ENCODE data around the gene BAIAP2.
"Not testable (repeated sequence)": the region's sequence is repeated elsewhere in the genome, so short reads cannot be mapped to it uniquely, and the experiment has no call there.

The BAIAP2 gene

DNA sequence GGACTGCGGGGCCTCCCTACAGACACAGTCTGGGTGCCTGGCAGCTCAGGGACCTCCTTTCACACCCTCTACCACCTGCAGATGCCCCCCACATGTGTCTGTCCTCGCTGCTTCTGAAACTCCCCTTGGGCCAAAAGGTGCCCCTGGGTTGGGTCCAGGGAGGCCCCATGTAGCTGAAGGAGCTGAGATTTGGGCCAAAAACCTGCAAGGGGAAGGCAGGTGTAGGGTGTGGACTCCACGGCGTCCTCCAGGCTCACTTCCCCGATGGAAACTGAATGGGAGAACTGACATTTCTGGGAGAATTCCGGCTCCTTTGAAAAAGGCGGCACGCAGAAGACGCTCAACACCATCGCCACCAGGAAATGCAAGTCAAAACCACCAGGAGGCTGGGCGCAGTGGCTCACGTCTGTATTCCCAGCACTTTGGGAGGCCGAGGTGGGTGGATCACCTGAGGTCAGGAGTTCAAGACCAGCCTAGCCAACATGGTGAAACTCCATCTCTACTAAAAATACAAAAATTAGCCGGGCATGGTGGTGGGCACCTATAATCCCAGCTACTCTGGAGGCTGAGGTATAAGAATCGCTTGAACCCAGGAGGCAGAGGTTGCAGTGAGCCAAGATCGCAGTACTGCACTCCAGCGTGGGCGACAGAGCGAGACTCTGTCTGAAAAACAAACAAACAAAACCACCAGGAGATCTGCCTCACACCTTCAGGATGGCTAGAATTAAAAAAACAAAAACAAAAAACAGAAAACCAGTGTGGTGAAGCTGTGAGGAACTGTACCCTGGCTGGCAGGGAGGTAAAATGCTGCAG lies 13.2 kb upstream of the BAIAP2 start:
- DNase-seq = no peak

DNA sequence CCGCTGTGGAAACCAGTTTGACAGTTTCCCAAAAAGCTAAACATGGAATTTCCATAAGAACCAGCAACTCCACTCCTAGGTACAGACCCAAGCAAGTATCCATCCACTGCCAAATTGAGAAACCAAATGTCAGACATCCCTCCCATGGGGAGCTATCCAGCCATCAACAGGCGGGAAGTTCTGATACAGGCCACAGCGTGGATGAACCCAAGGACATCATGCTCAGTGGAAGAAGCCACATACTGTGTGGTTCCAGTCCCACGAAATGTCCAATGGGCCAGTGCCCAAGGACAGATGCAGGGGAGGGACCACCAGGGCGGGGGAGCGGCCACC lies 12.6 kb upstream of the BAIAP2 start:
- DNase-seq = no peak

DNA sequence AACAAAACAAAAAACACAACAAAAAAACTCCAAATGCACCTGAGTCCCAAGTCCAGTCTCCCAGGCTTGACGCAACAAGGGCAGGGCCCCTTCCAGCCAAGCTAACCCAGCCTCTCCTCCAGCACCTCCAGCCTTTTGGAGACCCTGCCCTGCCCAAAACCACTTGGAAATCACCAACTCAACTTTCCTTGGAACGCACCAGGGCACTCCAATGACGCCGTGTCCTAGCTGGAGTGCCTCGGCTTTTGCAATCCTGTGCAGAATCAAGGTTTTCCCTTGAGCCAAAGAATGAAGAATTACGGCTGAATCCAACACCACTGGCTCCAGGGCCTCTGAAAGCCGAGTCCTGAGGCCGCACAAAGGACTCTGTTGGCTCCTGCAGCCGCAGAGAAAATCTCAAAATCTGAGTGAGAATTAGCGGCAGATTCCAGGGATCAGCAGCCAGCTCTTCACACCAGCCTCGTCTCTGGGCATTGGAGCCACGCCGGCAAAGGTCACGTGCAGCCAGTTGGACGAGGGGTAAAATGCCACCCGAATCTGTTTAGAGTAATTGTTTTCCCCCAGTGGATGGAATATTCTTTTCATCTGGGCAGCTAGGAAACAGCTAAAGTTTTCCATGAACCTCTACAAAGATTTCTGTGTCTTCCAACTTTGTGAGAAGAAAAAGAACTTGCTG lies 9.7 kb upstream of the BAIAP2 start:
- peak in 13 of 51 donors; percentile 36 to 70 (median 52) for DNase-seq

DNA sequence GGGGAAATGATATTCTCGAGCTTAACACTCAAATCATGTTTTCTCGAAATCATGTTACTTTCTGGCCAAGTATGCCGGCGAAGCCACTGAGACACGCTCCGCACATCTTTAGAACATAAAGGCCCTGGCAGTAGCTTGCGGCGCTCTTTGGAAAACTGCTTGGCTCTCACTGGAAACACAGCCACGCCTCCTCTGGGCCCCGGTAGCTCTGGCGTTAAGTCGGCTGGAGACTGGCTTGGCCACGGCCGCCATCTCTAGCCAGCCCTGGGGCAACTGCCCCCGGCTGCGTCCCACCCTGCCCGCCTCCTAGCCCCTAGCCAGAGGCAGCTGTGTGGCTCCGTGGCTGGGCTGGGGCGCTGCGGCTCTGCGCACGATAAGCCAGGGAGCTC lies 9.2 kb upstream of the BAIAP2 start:
- DNase-seq = peak in 10 of 51 donors; percentile 30 to 70 (median 42)

DNA sequence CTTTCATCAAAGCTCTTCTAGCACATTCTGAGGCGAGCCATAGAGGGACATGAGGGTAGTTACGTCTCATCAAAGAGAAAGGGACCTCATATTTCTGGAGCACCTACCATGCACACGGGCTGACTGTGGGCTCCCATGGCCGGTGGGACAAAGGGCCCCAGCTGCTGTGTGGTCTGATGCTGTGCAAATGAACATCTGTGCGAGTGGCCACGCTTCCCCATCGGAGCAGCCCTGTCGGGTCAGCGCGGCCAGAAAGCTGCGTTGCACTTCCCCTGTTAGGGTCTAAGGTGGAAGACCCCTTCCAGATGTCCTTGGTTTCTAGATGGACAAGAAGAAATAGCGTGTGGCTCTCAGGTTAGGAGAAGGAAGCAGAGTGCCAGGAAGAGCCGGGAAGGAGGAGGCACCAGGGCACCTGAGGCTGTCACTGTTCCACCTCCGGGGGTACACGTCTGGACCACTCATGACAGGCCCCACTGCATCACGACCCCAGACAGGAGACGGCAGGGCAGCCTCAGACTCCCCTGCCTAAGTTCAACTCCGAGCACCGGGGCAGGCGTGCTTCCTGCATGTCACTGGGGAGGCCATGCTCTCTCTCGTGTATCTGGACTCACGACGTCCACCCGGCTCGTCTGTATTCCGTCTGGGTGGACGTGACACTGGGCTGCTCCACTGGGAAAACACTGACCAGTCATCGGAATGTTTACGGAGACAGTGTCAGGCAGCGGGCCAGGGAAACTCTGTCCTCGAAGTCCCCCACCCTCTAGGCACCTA lies 8.5 kb upstream of the BAIAP2 start:
- DNase-seq = no peak

DNA sequence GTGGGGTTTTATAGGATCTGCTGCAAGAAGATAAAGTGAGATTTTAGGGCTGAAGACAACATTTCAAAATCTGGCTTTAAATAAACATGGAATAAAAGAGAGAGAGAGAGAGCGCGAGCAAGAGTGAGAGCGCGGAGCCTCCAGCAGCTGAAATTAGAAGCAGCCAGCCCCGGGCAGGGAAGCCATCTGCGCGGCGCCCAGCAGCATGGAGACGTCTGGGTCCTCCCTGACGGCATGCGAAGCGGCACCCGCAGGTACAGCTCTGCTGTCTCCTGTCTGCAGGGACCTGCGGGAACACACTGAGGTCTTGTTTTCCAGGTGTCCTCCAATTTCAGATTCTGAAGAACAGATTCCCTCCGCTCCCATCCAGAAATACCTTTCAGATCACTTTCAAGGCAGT lies 7.9 kb upstream of the BAIAP2 start:
- peak in 1 of 51 donors; percentile 59 for DNase-seq

DNA sequence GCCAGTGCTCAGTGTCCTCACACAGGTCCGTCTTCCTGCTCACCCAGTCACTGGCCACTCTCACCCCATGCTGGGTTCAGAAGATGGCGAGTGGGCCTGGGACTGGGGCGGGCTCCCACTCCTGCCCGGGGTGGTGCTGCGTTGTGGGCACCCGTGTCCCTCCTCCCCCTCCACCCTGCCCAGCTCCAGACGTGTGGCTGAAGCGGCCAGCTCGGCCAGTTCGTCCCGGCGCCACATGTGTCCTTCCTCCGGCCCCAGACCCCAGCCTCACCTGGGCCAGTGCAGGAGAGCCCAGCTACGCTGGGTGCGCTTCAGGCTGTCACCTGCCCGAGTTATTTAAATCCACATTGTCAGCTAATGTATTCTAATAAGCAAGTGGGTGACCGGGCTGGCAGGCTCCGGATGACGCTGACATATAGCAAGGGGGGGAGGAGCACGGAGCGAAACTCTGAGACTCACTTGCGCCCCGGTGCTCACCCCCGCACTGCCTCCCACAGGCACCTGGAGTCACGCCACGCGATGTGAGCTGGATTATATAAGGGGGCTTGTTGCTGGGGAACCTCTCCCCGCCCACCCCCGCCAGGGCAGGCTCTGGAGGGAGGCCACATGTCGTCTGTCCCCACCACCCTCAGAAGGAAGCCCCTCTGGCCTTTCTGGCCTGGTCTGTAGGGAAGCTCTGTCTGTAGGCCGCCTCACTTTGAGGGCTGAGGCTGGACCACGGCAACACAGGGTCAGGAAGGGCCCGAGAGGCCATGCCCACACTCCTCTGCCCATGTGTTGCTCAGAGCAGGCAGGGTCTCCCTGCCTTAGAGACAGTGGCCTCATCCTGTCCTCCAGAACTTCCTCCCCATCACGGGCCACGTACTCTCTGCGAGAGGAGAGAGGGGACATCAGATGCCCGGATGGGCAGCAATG lies 7.1 kb upstream of the BAIAP2 start:
- DNase-seq = peak in 3 of 51 donors; percentile 59 to 72 (median 65)

DNA sequence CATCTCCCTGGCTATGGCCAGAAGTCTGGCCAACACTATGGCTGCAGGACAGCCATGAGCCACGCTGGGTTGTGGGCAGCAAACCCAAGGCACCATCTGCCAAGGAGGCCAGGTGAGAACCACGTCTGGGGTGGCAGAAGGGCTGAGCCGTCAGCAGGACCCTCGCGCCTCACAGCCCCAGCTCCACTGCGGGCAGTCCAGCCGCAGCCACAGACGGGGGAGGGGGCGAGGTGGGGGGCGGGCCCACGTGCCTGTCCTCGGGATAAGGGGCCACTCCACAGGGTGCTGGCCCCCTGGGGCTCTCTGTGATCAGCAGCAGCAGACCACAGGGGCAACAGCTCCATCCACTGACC lies 6.5 kb upstream of the BAIAP2 start:
- no peak for DNase-seq

DNA sequence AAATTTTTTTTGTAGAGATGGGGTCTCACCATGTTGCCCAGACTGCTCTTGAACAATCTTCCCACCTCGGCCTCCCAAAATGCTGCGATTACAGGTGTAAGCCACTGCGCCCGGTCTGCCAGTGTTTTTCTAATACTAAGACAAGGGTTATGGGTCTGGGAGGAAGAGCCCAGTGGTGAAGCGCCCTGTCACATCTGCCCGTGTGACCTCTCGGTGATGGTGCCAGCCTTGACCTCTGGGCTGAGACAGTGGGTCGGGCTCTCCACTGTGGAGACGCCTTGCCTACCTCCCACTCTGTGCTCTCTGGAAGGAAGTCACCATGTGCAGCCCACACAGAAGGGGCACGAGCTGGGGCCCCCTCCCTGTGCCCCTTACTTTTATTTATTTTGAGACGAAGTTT lies 5.1 kb upstream of the BAIAP2 start:
- no peak for DNase-seq

DNA sequence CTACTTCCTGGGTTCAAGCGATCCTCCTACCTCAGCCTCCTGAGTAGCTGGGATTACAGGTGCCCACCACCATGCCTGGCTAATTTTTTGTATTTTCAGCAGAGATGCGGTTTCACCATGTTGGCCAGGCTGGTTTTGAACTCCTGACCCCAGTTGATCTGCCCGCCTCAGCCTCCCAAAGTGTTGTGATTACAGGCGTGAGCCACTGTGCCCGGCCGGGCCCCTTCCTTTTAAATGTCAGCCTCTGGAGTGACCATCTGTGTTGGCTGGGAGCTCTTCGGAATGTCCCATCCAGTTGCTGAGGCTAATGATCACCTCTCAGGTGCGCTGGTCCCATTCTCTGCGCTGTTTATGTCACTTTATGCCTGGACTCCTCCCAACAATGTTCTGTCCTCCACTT lies 4.6 kb upstream of the BAIAP2 start:
- DNase-seq = not testable (repeated sequence)

DNA sequence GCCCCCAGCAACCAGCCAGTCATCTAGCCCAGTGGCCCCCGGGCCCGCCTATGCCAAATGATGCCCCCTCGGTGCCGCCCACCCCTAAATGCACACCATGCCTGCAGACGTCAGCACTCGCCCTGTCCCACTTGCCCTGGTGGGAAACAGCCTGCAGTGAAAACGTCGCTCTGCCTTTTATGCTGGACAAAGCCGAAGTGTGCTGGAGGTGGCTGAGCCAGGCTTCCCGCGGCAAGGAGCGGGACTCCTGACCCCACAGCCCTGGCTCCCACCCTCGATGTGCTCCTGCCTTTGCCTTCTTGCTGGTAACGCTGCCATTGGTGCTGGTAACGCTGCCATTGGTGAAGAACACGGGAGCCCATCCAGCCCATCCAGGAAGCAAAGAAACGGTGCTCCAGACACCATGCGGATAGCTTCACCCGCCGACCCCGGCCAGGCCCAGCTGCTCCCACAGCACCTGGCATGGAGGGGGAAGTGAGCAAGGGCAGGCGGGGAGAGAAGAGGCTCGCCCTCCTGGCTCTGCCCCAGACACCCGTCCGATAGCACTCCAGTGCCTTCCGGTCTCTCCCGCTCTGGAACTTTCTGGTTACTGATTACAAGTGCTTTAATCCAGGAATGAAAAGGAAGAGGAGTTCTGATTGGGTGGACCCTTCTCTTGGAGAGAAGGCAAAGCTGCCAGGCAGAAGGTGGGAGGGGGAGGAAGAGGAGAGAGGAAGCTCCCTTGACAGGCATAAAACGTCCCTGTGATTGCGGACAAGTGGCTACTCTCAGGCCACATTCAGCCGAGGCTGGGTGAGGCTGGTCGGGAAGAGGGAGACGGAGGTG lies 4.0 kb upstream of the BAIAP2 start:
- no peak for DNase-seq

DNA sequence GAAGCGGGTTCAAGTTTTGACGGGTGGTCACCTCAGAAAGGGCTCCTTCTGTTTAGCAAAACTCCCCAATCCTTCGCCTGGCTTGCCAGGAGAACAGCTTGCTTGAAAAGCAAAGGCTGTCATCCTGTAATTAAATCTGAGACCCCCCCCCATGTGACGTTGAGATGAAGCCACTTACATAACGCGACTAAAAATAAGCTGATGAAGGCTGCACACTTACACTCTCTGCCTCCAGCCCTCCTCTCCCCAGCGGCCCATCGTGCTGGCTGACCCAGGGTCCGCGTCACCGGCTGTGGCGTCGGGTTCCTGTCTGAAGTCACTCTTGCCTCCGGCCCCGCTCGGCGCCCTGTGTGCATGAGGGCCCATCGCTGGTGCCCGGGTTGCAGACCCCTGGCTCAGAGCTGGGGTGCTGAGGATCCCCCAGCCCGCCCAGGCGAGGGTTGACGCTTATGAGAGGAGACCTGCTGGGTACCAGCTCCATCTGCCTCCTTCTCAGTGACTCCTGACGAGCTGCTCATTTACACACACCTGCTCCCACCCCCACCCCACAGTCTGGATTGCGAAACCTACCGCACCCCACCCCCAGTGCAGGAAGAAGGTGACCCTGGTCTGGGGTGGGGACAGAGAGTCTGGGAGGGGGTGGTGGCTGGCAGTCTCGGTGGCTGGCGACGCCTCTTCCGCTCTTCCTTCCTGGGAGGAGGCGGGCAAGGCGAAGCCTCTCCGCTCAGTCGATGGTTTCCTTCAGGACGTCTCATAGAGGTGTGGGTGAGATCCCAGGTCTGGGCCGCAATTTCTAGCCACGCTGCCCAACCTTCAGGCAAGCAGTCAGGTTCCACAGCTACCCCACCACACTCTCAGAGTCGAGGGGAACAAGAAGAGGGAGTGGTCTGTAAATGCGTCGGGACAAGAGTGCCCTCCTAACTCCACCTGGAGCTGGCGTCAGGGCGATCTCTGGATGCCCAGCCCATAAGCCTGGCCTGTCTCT lies 3.1 kb upstream of the BAIAP2 start:
- DNase-seq = no peak

DNA sequence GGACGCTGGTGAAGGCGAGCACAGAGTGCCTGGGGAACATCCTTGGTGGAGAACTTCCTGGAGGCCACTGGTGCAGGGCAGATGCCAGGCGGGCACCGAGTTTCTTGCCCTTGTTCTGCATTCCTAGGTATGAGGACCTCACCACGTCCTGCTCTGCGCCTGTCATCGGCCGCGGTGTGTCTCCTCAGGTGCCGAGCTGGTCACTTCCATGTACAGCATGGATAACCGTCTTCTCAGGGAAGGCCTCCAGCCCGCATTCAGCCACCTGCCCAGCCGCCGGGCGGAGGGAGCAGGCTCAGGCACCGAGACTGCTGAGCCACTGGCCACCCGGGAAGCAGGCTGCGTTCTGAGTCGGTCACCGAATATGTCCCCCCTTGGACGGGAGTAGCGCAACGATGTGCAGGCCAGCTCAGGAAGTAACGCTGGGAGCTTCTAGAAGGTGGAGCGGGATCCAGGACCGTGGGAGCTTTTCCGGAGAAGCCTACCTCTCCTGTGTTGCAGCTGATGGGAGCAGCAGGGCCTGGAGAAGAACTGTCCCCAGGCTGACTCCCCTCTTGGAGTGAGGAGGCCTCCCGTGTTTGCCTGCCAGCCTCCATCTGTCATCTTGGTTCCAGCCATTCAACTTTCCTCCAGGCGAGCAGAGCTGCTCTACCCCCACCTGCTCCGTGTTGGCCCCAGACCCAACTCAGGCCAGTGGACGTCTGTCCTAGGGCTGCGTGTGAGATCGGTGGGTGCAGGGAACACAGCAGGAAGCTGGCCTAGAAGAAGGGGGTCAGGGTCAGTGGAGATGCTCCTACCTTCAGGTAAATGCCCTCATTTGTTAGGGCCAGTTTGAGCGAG lies 2.1 kb upstream of the BAIAP2 start:
- no peak for DNase-seq

DNA sequence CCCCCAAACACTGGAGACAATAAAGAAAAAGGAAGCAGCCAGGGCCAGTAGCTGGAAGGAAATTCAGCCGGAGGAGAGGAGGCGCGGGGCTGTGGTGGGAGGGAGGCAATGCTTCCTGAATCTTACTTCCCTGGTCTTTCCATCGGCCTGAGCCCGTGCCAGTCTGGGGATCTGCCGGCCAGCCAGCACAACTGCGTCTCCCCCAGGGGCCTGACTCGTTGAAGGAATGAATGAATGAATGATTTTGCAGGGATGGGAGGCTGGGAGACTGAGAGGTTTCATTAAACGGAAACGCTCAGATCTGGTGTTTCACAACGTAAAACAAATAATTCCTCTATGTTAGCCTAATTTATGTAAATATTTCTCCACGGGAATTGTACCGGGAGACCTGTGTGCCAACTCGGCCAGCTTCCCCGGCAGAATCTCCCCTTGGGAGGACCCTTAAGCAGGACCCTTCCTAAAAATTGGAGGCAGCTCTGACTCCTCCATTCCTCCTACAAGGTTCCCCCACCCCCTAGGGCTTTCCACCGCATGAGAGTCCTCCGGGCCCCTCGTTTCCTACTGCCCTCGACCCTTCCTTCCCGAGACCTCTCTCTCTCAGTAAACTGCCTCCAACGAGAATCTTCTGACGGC lies 1.3 kb upstream of the BAIAP2 start:
- no peak for DNase-seq

DNA sequence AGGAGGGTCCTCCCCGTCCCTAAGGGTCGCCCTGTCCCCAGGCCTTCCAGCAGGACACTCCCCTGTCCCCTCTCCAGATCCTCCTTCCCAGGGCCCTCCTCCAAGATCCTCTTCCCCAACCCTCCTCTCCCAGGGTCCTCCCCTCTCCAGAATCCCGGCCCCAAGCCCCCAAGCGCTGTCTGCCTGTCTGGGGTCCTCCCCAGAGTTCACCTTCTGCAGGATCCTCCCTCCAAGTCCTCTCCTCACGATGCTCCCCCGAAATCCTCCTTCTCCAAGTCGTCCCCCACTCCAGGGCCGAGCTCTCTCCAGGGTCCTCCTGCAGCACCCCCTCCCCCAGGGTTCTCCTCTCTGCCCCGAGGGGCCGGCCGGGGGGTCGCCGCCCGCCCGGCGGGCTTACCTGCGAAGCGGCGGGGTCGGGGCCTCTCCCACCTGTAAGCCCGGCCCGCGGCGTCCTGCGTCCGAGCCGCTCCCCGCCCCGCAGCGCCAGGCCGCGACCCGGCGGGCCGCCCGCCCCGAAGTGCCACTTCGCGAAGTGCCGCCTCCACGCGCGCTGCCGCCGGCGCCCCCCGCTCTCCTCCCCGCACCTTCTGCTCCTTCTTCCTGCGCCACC lies 678 bp upstream of the BAIAP2 start:
- no peak for DNase-seq

DNA sequence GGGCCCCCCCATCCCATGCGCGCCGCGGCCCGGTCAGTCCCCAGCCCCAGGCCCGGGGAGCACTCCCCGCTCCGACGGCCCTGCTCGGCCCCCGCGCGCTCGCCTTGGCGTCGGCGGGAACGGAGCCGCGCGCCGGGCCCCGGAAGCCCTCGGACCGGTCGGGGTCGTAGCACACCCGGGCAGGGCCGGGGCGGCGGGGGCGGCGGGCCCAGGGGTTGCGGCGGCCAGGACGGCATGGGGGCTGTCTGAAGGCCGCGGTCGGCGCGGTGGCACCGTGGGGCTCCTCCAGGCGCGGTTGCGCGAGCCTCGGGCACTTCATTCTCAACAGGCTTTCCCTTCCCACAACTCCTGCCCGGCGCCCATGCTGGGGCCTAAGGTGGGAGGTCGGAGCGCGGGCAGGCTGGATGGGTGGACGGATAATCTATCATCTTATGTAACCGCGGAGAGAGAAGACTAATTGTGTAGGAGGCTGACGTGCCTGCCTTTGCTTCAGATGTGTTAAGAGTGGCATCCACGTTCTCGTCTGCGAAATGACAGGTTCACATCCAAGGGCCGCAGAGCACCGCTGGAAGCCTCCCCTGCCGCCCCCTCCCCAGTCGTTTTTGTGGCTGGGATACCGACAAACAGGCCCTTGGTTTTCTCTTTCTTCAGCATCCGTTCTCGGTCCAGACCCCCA lies 708 bp downstream of the BAIAP2 start:
- peak in 2 of 51 donors; percentile 41 to 47 for DNase-seq
